NCI-H526 treated with DMSO at 0.1 percent for 48 hours (cell line): ENCODE measurements around the gene ABCB6.

ENCODE experiments used
- DNase-seq: peaks from one replicate; lab custom pipeline; 2025; lab: John Stamatoyannopoulos, UW

Gene ABCB6

GRCh38 chr2:219168932-219169331 is 49.8 kb downstream of the ABCB6 start:
- DNase-seq, result no peak

GRCh38 chr2:219168526-219168925 is 50.2 kb downstream of the ABCB6 start:
- DNase-seq, result no peak

GRCh38 chr2:219167997-219168396 is 50.8 kb downstream of the ABCB6 start:
- DNase-seq, result no peak

- no peak for DNase-seq
These were observed 53.5 kb downstream of the ABCB6 start for GRCh38 chr2:219165058-219165911.

GRCh38 chr2:219163156-219163555 is 55.6 kb downstream of the ABCB6 start:
- DNase-seq, result no peak

GRCh38 chr2:219161097-219161496 is 57.7 kb downstream of the ABCB6 start:
- peak; percentile 22 for DNase-seq

- DNase-seq, result peak; percentile 89
These were observed 58.4 kb downstream of the ABCB6 start, which contains the start of gene NHEJ1 for GRCh38 chr2:219160186-219161017. Gene NHEJ1, minus strand, starts transcription at chr2:219160815. Its CDS starts 2,453 bp downstream, at chr2:219158362.
